ENCODE data around the gene ZNF219.

The ZNF219 gene

GRCh38 chr14:21069388-21070082 is 28.9 kb downstream of the ZNF219 start:
- TF ChIP-seq, protein P1, sequence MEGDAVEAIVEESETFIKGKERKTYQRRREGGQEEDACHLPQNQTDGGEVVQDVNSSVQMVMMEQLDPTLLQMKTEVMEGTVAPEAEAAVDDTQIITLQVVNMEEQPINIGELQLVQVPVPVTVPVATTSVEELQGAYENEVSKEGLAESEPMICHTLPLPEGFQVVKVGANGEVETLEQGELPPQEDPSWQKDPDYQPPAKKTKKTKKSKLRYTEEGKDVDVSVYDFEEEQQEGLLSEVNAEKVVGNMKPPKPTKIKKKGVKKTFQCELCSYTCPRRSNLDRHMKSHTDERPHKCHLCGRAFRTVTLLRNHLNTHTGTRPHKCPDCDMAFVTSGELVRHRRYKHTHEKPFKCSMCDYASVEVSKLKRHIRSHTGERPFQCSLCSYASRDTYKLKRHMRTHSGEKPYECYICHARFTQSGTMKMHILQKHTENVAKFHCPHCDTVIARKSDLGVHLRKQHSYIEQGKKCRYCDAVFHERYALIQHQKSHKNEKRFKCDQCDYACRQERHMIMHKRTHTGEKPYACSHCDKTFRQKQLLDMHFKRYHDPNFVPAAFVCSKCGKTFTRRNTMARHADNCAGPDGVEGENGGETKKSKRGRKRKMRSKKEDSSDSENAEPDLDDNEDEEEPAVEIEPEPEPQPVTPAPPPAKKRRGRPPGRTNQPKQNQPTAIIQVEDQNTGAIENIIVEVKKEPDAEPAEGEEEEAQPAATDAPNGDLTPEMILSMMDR (conservative IDR thresholded peaks at IDR 0.05; ENCODE audit: control insufficient read depth, insufficient read depth, low read depth, low read length): no peak
- H3K4me3 ChIP-seq (ENCODE audit: control insufficient read depth, low read depth, low read length): peak overlapping the region; percentile 56
- DNase-seq (ENCODE audit: low read depth): no peak

- TF ChIP-seq, protein P1 (conservative IDR thresholded peaks at IDR 0.05; ENCODE audit: control insufficient read depth, insufficient read depth, low read depth, low read length): peak; percentile 68
- DNase-seq (ENCODE audit: low read depth): peak; percentile 63
- peak overlapping the region; percentile 56 for H3K4me3 ChIP-seq (ENCODE audit: control insufficient read depth, low read depth, low read length)
These were observed 29.7 kb downstream of the ZNF219 start for GRCh38 chr14:21068521-21069387.

GRCh38 chr14:21066882-21067502 is 31.5 kb downstream of the ZNF219 start:
- TF ChIP-seq, protein P1 (conservative IDR thresholded peaks at IDR 0.05; ENCODE audit: control insufficient read depth, insufficient read depth, low read depth, low read length): peak; percentile 31
- no peak for DNase-seq (ENCODE audit: low read depth)
- H3K4me3 ChIP-seq (ENCODE audit: control insufficient read depth, low read depth, low read length): no peak overlapping the region

DNA sequence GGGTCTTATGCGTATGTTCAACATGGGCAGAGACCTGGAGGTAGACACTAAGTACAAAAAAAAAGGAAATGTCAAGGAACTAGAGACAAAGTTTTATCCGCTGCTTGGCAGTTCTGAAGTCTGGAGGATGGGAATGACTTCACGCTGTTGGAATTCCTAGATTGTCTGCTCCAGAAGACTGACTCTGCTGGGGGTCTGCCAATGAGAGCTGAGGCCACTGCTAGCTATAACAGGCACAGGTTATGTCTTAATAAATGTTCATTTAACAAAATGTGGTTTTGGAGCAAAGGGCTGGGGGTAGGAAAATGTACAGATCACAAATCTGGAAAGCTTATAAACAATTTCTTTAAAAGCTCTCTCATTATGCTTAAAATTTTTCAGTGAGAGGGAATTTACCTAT is 35.0 kb downstream of the ZNF219 start:
- DNase-seq (ENCODE audit: low read depth): peak; percentile 83
- H3K4me3 ChIP-seq (ENCODE audit: control insufficient read depth, low read depth, low read length): no peak overlapping the region
- TF ChIP-seq, protein P1 (conservative IDR thresholded peaks at IDR 0.05; ENCODE audit: control insufficient read depth, insufficient read depth, low read depth, low read length): no peak

- DNase-seq (ENCODE audit: low read depth): no peak
- H3K4me3 ChIP-seq (ENCODE audit: control insufficient read depth, low read depth, low read length): no peak overlapping the region
- TF ChIP-seq, protein P1 (conservative IDR thresholded peaks at IDR 0.05; ENCODE audit: control insufficient read depth, insufficient read depth, low read depth, low read length): no peak
These were observed 37.1 kb downstream of the ZNF219 start for GRCh38 chr14:21061347-21061668.

- TF ChIP-seq, protein P1 (conservative IDR thresholded peaks at IDR 0.05; ENCODE audit: control insufficient read depth, insufficient read depth, low read depth, low read length): no peak
- H3K4me3 ChIP-seq (ENCODE audit: control insufficient read depth, low read depth, low read length): no peak overlapping the region
These were observed 37.7 kb downstream of the ZNF219 start for GRCh38 chr14:21060614-21061346.

More at GRCh38 chr14:21060614-21061346, 37.7 kb downstream of the ZNF219 start:
- no peak for DNase-seq (ENCODE audit: low read depth)

Data from fibroblast of mammary gland (primary cell).